Kidney epithelial cell (primary cell): ENCODE results near the gene WFDC13. TPM values are rescaled to one million over a fixed set of nuclear protein-coding genes. Genes with fewer than 3 reads are reported as not detected.

Experiments
- DNase-seq: peaks from one replicate; pipeline ENCODE4 v3.0.0-alpha.2; 2010; ENCODE audit warnings: low read depth
- H3K27me3 ChIP-seq: 2 replicates; pipeline ENCODE4 v1.6.0; 2011; ENCODE audit warnings: low read length; ENCODE audit not compliant: control insufficient read depth, insufficient read depth
- H3K36me3 ChIP-seq: 2 replicates; pipeline ENCODE4 v1.5.1; 2011; ENCODE audit warnings: low read length; ENCODE audit not compliant: control insufficient read depth, insufficient read depth
- H3K4me3 ChIP-seq: 2 replicates; pipeline ENCODE4 v1.5.1; 2011; ENCODE audit warnings: low read depth, mild to moderate bottlenecking, control low read depth, low read length
- total RNA-seq: library from RNA; depleted of rRNA; stranded (reverse); fragments of >200 nt; gene quantifications from 2 replicates; pipeline ENCODE4 v1.2.3, GENCODE V29; 2015
- TF ChIP-seq, protein P1 (sequence below): IDR thresholded peaks from 2 replicates; pipeline ENCODE4 v1.5.1; 2011; ENCODE audit warnings: mild to moderate bottlenecking, moderate library complexity, low read length, control low read depth, inconsistent platforms; ENCODE audit not compliant: insufficient read depth, poor library complexity, severe bottlenecking

The WFDC13 gene
- total RNA-seq, 1 donor from 2014 or later = not detected

DNA sequence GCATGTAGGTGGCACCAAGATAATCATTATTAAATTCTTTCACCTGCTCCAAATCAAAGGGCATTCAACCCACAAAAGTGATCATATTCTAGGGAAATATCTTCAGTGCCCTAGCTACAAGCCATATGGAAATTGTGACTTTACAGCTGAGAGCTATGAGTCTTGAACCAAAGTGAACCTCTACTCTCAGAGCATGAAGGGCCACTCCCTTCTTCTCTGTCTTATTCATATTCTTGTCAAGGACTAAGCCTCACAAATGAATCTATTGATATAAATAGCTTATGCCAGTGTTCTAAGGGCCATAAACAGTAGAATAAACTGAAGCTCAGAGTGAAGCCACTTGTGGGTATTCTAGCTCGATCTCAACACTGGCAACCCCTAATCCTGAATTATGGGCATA, 49.9 kb downstream of the WFDC13 start:
- no peak overlapping the region for H3K4me3 ChIP-seq
- H3K36me3 ChIP-seq = no peaks in the 10 kb centered on the region
- TF ChIP-seq, protein P1, sequence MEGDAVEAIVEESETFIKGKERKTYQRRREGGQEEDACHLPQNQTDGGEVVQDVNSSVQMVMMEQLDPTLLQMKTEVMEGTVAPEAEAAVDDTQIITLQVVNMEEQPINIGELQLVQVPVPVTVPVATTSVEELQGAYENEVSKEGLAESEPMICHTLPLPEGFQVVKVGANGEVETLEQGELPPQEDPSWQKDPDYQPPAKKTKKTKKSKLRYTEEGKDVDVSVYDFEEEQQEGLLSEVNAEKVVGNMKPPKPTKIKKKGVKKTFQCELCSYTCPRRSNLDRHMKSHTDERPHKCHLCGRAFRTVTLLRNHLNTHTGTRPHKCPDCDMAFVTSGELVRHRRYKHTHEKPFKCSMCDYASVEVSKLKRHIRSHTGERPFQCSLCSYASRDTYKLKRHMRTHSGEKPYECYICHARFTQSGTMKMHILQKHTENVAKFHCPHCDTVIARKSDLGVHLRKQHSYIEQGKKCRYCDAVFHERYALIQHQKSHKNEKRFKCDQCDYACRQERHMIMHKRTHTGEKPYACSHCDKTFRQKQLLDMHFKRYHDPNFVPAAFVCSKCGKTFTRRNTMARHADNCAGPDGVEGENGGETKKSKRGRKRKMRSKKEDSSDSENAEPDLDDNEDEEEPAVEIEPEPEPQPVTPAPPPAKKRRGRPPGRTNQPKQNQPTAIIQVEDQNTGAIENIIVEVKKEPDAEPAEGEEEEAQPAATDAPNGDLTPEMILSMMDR = no peak
- DNase-seq = no peak
- H3K27me3 ChIP-seq = no peaks in the 10 kb centered on the region

GRCh38 chr20:45752746-45753145, 50.9 kb downstream of the WFDC13 start:
- Histone ChIP-seq H3K4me3 (no peak overlapping the region), H3K27me3 (no peaks in the 10 kb centered on the region), H3K36me3 (no peaks in the 10 kb centered on the region)
- TF ChIP-seq, protein P1 = no peak
- DNase-seq = no peak

DNA sequence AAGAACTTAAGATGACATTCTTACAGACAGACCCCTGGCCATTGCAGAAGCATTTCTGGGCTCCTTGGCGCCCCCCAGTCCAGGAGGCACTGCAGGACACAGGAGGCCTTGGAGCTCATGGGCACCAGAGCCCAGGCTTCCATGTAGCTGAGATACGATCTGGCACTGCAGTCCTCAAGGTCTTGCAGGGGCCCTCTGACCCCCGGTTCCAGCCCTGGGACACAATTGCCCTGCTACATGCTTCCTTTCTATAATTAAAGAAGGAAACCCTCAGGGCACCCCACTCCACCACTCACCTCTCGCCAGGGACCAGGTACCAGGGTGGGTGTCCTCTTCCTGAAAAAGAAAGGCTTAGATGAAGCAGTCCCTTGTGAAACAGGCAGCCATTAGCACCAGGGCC, 56.3 kb downstream of the WFDC13 start:
- DNase-seq = no peak
- Histone ChIP-seq H3K36me3 (no peaks in the 10 kb centered on the region), H3K4me3 (no peak overlapping the region), H3K27me3 (no peaks in the 10 kb centered on the region)
- TF ChIP-seq, protein P1 = no peak

Other genes starting within 250 kb of the WFDC13 start
- gene WFDC2, start 232.3 kb upstream of the WFDC13 start, total RNA-seq = 78.5 and 84.9 TPM in 2 replicates
- gene SPINT3, start 186.4 kb upstream of the WFDC13 start, total RNA-seq = not detected in 2 replicates
- not detected in 2 replicates for gene WFDC6, start 162.6 kb upstream of the WFDC13 start, total RNA-seq
- gene EPPIN, start 154.6 kb upstream of the WFDC13 start, total RNA-seq = not detected in 2 replicates
- not detected in 2 replicates for gene WFDC8, start 122.8 kb upstream of the WFDC13 start, total RNA-seq
- gene WFDC10A, start 72.3 kb upstream of the WFDC13 start, total RNA-seq = not detected in 2 replicates
- not detected in 2 replicates for gene WFDC9, start 70.8 kb upstream of the WFDC13 start, total RNA-seq
- gene WFDC11, start 31.8 kb upstream of the WFDC13 start, total RNA-seq = not detected in 2 replicates
- gene WFDC10B, start 3.0 kb downstream of the WFDC13 start, total RNA-seq = not detected in 2 replicates
- gene SPINT4, start 20.3 kb downstream of the WFDC13 start, total RNA-seq = not detected in 2 replicates
- gene WFDC3, start 89.8 kb downstream of the WFDC13 start, total RNA-seq = not detected in 2 replicates
- gene DNTTIP1, start 89.9 kb downstream of the WFDC13 start, total RNA-seq = 46.7 and 48.2 TPM in 2 replicates
- gene UBE2C, start 110.6 kb downstream of the WFDC13 start, total RNA-seq = 25.9 and 31.3 TPM in 2 replicates
- not detected in 2 replicates for gene TNNC2, start 125.3 kb downstream of the WFDC13 start, total RNA-seq
- 24.7 and 28.4 TPM in 2 replicates for gene SNX21, start 131.8 kb downstream of the WFDC13 start, total RNA-seq
- 35.3 and 38.7 TPM in 2 replicates for gene ACOT8, start 155.4 kb downstream of the WFDC13 start, total RNA-seq
- gene ZSWIM3, start 155.6 kb downstream of the WFDC13 start, total RNA-seq = 3.8 and 4.7 TPM in 2 replicates
- gene ZSWIM1, start 179.2 kb downstream of the WFDC13 start, total RNA-seq = 12.7 and 16.2 TPM in 2 replicates
- 0.21 and 0.25 TPM in 2 replicates for gene SPATA25, start 185.6 kb downstream of the WFDC13 start, total RNA-seq
- gene NEURL2, start 189.2 kb downstream of the WFDC13 start, total RNA-seq = 7.9 and 9.0 TPM in 2 replicates
- 136 and 192 TPM in 2 replicates for gene CTSA, start 189.3 kb downstream of the WFDC13 start, total RNA-seq
- gene PLTP, start 210.1 kb downstream of the WFDC13 start, total RNA-seq = 55.8 and 71.1 TPM in 2 replicates
- 22.4 and 29.2 TPM in 2 replicates for gene PCIF1, start 232.6 kb downstream of the WFDC13 start, total RNA-seq